KBM-7 (cell line): ENCODE results near the gene TCL1A.
"Not testable (repeated sequence)": the region's sequence is repeated elsewhere in the genome, so short reads cannot be mapped to it uniquely, and the experiment has no call there.

Experiments
- DNase-seq: peaks from one replicate; pipeline ENCODE4 v3.0.0-alpha.2; 2015
- in situ Hi-C: fragments of 300-500 bp; cut with MboI; formaldehyde crosslinking; loops from 2 replicates; pipeline ENCODE4 v1.14.3; 2020; ENCODE audit warnings: low sequenced_read_pairs, low pct_unique_long_range_greater_than_20kb, mixed read lengths

Gene TCL1A

DNA sequence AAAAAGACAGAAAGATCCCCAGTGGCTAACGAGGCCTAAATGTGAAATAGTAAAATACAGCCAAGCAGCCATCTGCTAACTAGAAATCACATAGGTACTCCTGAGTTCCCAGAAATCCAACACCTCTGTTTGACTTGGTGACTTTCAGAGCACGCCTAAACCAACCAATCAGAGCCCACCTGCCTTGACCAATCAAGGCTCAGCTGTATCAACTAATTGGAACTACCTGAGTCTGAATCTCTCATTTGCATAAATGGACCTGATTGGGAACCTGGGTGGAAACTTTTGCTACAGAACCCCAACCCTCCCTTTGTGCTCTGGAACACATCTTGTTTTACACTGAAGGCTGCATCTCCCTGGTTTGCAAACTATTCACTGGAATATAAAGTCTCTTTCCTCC is 32.8 kb downstream of the TCL1A start:
- in situ Hi-C loops, result no loop called here
- no peak for DNase-seq

DNA sequence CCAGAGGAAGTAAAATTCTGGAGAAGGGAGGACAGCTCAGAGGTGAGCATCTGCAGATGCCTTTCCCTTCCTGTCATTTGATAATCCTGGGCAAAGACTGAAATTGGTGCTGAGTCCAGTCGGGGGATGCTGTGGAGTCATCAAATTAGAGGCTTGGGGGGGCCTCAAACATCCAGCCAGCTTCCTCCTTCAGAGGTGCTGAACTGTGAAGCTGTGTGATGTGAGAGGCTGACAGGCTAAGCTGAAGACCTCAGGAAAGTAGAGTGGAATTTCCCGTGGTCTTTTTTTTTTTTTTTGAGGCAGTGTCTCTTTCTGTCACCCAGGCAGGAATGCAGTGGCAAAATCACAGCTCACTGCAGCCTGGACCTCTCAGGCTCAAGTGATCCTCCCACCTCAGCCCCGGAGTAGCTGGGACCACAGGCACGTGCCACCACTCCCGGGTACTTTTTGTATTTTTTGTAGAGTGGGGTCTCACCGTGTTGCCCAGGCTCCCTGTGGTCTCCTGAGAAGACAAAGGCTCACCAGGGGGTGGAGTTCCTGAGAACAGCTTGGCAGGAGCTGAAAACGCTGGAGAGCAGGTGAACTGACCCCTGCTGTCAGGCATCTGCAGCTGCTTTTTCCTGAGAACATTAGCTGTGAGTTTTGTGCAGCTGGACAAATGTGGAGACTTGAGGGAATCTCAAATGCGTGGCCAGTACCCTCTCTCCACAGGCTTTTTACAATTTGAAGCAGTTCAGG is 33.8 kb downstream of the TCL1A start:
- no peak for DNase-seq
- in situ Hi-C loops, result no loop called here

DNA sequence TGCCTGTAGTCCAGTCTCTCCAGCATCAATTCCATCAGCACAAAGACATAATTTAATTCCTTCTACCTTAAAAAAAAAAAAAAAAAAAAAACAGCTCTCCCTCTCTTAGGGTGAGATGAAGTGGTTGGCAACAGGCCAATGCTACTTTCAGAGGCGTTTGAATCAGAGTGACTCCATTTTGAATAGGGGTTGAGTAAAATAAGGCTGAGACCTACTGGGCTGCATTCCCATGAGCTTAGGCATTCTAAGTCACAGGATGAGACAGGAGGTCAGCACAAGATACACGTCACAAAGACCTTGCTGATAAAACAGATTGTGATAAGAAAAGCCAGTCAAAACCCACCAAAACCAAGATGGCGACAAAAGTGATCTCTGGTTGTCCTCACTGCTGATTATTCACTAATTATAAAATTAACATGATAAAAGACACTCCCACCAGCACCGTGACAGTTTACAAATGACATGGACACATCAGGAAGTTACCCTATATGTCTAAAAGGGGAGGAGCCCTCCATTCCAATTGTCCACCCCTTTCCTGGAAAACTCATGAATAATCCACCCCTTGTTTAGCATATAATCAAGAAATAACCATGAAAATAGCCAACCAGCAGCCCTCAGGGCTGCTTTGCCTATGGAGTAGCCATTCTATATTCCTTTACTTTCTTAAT is 34.6 kb downstream of the TCL1A start:
- in situ Hi-C loops, result no loop called here
- DNase-seq, result no peak

DNA sequence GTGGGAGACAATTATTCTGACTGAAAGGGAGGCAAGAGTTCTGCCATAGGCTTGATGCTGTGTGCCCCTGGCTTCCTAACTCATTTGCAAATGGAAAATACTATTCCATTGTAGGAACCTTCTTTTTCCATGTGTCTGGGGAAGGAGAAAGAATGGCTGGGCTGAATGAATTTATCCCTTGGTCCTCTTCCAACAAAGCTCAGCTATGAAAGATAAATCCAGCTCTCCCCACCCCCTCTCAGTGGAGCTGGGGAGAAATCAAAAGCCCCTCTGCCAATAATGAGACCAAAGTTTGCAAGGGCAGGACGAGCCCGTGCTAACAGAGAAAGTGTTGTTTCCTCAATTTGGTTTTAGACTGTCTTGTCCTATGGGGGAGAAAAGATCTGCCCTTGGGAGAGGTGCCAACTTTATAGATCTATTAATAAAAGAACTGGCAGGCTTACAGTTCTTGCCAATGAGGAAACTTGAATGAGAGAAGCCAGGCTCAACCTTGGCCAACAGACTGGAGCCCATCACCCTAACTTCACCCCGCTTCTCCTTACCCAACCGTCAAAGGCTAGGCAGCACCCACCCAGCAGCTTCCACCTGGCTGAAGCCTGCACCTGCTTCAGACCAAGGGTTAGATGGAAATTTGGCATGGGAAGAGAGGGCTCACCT is 36.6 kb downstream of the TCL1A start:
- in situ Hi-C loops, result no loop called here

DNA sequence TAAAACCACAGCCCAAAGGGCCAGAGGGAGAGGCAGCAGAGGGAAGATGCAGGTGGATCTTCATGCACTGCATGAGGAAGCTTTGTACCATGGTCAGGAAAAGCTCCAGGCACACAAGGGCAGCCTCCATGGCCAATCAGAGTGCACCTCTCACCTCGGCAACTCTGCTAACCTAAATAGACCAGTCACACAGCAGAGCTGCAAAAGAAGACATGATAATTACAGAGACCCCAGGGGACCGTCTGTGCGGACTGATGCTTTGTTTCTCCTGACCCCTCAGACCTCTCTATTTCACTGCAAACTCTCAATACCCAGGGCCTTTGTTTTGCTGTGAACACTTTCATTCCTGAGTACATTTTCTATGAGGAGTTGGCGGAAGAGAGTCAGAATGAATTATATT is 38.4 kb downstream of the TCL1A start:
- no peak for DNase-seq
- in situ Hi-C loops, result no loop called here

More for the DNA sequence above, 36.6 kb downstream of the TCL1A start:
- no peak for DNase-seq

DNA sequence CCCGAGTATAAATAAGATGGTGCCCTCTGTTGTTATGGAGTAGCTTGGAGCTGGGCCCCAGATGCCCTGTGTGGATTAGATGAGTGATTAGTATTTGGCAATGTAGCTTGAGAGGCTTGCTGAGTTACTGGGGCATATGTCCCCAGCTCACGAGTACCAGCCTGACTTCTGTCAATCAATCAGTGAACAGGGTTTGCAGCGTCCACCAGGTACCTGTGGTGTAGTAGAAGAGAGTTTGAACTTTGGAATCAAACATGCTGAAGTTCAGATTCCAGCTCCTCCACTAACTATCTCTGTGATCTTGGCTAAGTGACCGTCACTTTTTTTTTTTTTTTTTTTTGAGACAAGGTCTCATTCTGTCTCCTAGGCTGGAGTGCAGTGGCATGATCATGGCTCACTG is 39.3 kb downstream of the TCL1A start:
- DNase-seq, result no peak
- in situ Hi-C loops, result no loop called here

DNA sequence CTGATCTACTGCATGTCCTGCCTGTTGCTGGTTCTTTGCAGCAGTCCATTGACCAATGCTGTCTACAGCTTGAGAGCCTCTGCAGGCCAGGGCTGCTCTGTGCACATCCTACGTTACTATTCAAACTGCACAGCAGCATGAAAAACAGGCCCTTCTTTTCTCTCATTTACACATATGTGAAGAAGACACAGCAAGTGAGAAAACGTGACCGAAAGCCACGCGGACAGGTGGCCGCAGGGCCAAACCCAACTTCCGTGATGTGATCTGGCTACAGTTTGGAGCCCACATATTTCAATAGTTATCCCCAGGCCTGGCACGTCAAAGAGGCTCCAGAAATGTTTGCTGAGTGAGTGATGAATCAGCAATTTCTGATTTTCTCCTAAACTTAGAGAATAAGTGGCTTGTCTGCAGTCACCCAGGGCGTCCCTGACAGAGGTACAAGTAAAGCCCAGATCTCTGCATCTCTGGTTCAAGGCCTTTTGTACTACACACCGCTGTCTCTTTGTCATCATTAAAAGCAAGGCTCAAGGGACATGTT is 45.6 kb downstream of the TCL1A start:
- in situ Hi-C loops, result no loop called here
- DNase-seq, result no peak

DNA sequence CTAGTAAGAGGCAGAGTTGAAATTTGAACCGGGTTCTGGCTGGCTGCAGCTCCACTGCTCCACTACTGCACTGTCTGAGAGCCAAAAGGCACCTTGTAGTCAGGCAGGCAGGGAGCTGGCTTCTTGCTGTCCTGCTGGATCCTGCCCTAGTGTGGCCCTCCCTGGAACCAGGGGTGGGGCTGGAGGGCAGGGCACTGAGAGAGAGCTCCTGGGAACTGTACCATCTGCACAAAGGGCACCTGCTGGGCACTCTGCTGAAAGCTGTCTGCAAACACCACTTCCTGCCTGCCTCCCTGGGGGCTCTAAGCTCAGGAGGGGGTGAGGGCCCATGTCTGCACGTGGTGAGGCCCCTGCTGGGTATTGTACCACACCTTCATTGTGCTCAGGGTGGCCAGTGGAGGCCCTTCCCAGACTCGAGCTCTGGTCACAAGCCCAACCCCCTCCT is 46.7 kb downstream of the TCL1A start:
- in situ Hi-C loops, result no loop called here
- no peak for DNase-seq

DNA sequence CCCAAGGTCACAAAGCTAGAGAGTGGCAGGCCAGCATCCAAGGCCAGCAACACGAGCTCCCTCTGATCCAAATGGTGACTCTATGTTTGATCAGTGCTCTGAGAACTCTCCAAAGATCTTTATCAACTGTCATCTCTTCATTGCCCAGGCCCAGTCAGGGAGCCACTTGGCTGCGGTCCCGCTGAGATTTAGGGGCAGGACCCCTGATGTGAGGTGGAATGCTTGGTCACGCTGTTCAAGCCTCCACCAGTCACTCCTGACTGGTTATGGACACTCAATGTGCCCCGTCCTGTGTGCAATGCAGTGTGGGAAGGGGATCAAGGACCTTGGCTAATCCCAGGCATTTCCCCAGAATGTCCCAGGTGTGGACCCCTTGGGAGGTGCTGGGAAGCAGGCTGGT is 47.5 kb downstream of the TCL1A start:
- in situ Hi-C loops, result no loop called here
- no peak for DNase-seq

DNA sequence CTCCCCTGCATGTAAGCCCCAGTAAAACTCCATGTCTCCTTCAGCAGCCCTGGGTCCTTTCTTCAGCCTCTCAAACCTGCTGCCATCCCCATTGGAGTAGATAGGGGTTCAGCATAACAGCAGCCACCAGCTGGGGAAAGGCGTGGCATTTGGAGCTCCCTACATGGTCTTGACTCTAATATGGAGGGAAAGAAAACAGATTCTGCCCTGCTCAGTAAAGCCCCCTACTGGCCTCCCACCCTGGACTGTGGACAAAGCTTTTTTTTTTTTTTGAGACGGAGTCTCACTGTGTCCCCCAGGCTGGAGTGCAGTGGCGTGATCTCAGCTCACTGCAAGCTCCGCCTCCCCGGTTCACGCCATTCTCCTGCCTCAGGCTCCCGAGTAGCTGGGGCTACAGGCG is 48.4 kb downstream of the TCL1A start:
- DNase-seq, in situ Hi-C loops: not testable (repeated sequence)

DNA sequence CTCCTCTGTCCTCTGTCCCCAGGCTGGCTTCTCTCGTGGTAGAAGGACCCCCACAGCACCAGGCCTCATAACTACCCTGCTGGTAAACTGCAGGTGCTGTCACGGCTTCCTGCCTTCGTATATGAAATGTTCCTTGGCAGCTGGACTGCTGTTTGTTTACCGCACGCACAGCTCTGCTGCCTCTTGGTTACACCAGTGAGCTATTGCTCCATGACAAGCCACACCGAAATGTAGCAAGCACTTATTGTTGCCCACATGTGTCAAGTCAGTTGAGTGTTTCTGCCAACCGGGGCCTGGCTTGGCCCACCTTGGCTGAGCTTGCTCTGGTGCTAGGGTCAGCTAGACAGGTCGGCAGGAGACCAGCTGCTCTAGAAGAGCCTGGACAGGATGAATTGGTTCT is 49.4 kb downstream of the TCL1A start:
- no peak for DNase-seq
- in situ Hi-C loops, result no loop called here

DNA sequence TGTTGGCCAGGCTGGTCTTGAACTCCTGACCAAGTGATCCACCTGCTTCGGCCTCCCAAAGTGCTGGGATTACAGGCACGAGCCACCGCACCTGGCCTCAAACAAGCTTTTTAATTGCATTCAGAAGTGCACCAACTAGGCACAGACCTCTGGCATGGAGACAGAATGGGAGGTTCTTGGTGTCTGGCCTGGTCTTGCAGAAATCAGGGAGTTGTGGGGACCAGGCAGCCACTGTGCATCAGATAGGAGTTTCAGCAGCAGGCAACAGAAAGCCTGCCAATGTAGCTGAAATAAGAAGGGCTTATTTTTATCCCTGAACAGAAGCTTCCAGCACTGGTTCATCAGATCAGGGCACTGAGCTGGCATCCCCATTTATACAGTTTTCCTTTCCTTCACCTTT is 49.9 kb downstream of the TCL1A start:
- in situ Hi-C loops, result no loop called here
- no peak for DNase-seq

DNA sequence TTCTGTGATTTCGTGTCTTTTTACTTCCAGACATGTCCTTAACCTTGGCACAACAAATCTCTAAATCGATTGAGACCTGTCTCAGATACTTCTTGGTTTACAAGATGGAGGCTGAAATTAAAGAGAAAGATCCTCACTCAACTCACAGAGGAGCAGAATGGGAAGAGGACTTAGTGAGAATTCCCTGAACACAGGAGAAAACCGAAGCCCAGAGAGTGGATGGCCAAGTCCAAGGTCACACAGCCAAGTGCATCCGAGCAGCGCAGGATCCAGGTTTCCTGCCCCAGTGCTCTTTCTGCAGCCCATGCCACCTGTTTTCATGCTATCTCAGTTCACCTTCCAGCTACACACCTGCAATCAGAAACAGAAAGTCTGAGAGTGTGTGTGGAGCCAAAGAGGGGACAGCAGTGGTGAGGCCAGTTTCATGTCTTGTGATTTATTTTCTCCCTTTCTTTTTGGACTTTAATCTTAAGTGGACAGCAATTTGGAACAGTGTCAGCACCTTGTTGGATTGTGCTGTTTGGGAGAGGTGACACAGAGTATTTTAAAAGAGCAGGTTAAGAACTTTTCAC is 50.6 kb downstream of the TCL1A start:
- in situ Hi-C loops, result no loop called here

DNA sequence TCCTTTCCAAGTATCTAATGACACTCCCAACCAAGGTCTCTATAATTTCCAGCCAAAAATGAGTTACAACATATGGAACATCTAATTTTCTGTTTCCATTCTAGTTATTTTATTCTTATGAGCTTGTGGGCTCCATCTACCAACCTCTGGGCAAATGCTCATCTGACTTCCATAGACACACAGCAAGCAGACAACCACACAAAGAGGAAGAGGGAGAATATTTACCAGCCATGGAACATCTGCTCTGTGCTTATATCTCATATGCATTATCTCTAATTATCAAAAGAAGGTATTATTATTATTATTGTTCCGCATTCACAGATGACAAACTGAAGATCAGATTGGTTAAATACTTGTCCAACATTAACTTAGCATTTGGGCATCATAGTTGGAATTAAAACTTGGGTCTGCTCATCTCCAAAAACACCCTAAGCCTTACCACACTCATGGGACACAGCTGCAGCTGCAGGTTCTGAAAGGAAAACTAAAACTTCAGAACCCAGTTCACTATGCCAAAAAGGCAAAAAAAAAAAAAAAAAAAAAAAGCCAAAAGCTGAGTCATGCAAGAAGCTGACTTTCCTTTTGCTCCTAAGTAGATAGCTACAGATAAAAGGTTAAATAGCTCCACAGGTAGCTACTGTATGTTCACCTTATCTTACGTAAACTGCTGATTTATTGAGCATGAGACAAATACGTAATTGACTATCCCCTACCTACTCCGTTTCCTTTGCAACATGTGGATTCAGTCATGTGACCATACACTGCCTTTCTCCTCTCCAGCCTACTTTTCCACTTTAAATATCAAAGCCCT is 51.3 kb downstream of the TCL1A start:
- in situ Hi-C loops, result no loop called here
- DNase-seq, result no peak

More for the DNA sequence above, 50.6 kb downstream of the TCL1A start:
- no peak for DNase-seq

DNA sequence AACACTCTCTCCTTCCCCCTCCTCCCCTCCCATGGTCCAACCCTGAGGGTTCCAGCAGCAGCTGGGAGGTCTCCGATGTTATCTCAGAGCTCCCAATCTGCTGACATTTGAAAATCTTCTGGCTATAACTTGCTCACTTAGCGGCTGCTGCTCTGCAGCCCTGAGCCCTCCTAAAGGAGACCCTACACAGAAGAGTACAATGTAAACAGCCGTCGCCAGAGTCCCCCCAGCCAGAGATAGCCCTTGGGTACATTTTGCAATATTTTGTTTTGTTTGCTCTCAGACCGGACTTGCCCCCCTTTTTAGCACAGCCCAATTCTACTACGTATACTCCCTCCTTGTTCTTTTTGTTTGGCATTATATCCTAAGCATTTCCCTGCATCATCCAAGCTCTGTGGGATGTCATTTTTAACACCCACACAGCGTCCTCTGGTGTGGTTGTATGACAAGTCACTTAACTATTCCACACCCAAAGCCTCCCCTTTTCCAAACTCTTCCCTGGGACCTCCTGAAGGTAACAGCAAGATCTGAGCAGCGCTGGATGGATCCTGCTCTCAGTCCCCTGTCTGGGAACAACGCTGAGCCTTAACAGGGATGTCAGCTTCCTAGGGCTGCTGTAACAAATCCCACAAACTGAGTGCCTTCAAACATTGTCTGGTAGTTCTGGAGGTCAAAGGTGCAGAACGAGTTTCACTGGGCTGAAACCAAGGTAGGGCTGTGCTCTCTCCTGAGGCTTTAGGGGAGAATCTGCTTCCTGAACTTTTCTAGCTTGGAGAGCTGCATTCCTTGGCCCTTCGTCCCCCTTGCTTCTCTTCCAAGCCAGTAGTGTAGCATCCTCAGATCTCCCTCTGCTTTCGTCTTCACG is 53.0 kb downstream of the TCL1A start:
- no peak for DNase-seq
- in situ Hi-C loops, result no loop called here

DNA sequence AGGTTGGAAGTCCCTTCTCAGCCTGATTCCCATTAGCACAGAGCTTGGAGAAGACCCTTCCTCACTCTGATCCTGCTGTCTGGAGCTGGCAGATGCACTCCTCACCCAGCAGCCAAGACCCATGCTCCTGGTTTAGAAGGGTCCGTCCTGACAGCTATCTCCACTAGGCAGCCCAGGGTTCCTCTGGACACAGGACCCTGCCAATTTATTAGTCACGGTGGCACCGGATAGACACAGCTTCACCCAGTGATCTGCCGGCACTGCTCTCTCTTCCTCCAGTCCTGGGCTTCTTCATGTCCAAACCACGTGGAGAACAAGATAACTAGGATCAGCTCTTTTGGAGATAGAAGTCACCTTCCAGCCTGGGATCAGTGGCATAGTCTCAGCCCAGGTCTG is 53.9 kb downstream of the TCL1A start:
- in situ Hi-C loops, result no loop called here
- DNase-seq, result no peak
